ENCODE results near the gene PTPN1. TPM values are rescaled to one million over a fixed set of nuclear protein-coding genes. Genes with fewer than 3 reads are reported as not detected.
"Not testable (repeated sequence)": the region's sequence is repeated elsewhere in the genome, so short reads cannot be mapped to it uniquely, and the experiment has no call there.

Gene PTPN1
- total RNA-seq, 1 donor from 2014 or later: 43.8 TPM

- H3K4me1 Mint-ChIP-seq: no peaks in the 10 kb centered on the region
- H3K9me3 Mint-ChIP-seq: peaks cover 2% of the 10 kb centered on the region
- H3K27ac Mint-ChIP-seq (ENCODE audit: unreplicated experiment): no peak overlapping the region
- peaks cover 7% of the 10 kb centered on the region for H3K27me3 Mint-ChIP-seq (ENCODE audit: low read depth)
- H3K4me3 Mint-ChIP-seq: no peak overlapping the region
- TF ChIP-seq, protein P1, sequence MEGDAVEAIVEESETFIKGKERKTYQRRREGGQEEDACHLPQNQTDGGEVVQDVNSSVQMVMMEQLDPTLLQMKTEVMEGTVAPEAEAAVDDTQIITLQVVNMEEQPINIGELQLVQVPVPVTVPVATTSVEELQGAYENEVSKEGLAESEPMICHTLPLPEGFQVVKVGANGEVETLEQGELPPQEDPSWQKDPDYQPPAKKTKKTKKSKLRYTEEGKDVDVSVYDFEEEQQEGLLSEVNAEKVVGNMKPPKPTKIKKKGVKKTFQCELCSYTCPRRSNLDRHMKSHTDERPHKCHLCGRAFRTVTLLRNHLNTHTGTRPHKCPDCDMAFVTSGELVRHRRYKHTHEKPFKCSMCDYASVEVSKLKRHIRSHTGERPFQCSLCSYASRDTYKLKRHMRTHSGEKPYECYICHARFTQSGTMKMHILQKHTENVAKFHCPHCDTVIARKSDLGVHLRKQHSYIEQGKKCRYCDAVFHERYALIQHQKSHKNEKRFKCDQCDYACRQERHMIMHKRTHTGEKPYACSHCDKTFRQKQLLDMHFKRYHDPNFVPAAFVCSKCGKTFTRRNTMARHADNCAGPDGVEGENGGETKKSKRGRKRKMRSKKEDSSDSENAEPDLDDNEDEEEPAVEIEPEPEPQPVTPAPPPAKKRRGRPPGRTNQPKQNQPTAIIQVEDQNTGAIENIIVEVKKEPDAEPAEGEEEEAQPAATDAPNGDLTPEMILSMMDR (conservative IDR thresholded peaks at IDR 0.05): no peak
- no peaks in the 10 kb centered on the region for H3K36me3 Mint-ChIP-seq (ENCODE audit: low read depth)
- DNase-seq (ENCODE audit: low read depth, low spot score): no peak
These were observed 40.9 kb upstream of the PTPN1 start for GRCh38 chr20:50469176-50469723.

DNA sequence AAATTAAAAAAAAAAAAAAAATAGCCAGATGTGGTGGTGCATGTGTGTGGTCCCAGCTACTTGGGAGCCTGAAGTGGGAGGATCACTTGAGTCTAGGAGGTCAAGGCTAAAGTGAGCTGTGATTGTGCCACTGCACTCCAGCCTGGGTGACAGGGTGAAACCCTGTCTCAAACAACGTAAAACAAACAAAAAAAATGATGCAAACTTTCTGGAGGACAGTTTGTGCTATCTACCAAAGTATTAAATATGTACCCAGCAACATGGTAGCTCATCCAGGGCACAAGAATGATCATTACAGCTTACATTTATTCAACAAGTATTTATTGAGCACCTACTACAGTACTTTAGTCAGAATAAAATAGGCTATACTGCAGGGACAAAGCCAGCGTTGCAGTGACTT lies 40.4 kb upstream of the PTPN1 start:
- TF ChIP-seq, protein P1 (conservative IDR thresholded peaks at IDR 0.05): no peak
- Mint-ChIP-seq H3K9me3 (peaks cover 2% of the 10 kb centered on the region), H3K27me3 (ENCODE audit: low read depth) (peaks cover 3% of the 10 kb centered on the region), H3K27ac (ENCODE audit: unreplicated experiment) (no peak overlapping the region), H3K36me3 (ENCODE audit: low read depth) (no peaks in the 10 kb centered on the region), H3K4me1 (no peaks in the 10 kb centered on the region), H3K4me3 (no peak overlapping the region)
- no peak for DNase-seq (ENCODE audit: low read depth, low spot score)

DNA sequence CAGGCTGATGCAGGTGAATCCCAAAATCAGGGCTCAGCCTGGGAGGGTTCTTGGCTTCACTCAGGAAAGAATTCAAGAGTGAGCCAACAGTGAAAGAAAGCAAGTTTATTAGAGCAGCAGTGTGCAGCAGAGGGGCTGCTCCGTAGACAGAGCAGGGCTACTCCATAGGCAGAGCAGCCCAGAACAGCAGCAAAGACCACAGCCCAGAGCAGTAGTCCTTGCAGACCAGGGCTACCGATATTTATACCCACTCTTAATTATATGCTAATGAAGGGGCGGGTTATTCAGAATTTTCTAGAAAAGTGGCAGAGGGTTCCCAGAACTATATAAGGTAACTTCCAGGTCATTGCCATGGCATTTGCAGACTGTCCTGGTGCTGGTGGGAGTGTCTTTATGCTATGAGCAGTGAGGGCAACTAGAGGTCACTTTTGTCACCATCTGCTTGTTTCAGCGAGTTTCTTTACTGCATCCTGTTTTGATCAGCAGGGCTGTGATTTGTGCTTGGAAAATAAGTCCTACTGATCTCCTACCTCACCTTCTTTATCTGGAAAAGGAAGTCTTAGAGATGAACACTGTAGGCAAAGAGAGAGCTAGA lies 39.8 kb upstream of the PTPN1 start:
- no peaks in the 10 kb centered on the region for H3K36me3 Mint-ChIP-seq (ENCODE audit: low read depth)
- H3K27me3 Mint-ChIP-seq (ENCODE audit: low read depth): no peaks in the 10 kb centered on the region
- no peak for DNase-seq (ENCODE audit: low read depth, low spot score)
- no peak overlapping the region for H3K27ac Mint-ChIP-seq (ENCODE audit: unreplicated experiment)
- TF ChIP-seq, protein P1 (conservative IDR thresholded peaks at IDR 0.05): no peak
- peaks cover 2% of the 10 kb centered on the region for H3K9me3 Mint-ChIP-seq
- H3K4me3 Mint-ChIP-seq: no peak overlapping the region
- peaks cover under 1% of the 10 kb centered on the region for H3K4me1 Mint-ChIP-seq

GRCh38 chr20:50471231-50471630 lies 39.0 kb upstream of the PTPN1 start:
- Mint-ChIP-seq H3K36me3 (ENCODE audit: low read depth) (no peaks in the 10 kb centered on the region), H3K27ac (ENCODE audit: unreplicated experiment) (no peak overlapping the region), H3K9me3 (peaks cover 2% of the 10 kb centered on the region), H3K27me3 (ENCODE audit: low read depth) (no peaks in the 10 kb centered on the region), H3K4me1 (peaks cover 5% of the 10 kb centered on the region), H3K4me3 (no peak overlapping the region)
- DNase-seq (ENCODE audit: low read depth, low spot score): no peak
- TF ChIP-seq, protein P1 (conservative IDR thresholded peaks at IDR 0.05): no peak

- Mint-ChIP-seq H3K4me1 (peaks cover 6% of the 10 kb centered on the region), H3K27ac (ENCODE audit: unreplicated experiment) (no peak overlapping the region), H3K4me3 (no peak overlapping the region), H3K27me3 (ENCODE audit: low read depth) (no peaks in the 10 kb centered on the region), H3K36me3 (ENCODE audit: low read depth) (no peaks in the 10 kb centered on the region), H3K9me3 (peaks cover 2% of the 10 kb centered on the region)
- TF ChIP-seq, protein P1 (conservative IDR thresholded peaks at IDR 0.05): no peak
- no peak for DNase-seq (ENCODE audit: low read depth, low spot score)
These were observed 37.2 kb upstream of the PTPN1 start for GRCh38 chr20:50472693-50473664.

- H3K27me3 Mint-ChIP-seq (ENCODE audit: low read depth); DNase-seq (ENCODE audit: low read depth, low spot score); H3K4me3 Mint-ChIP-seq; H3K27ac Mint-ChIP-seq (ENCODE audit: unreplicated experiment); H3K36me3 Mint-ChIP-seq (ENCODE audit: low read depth); H3K9me3 Mint-ChIP-seq: not testable (repeated sequence)
- H3K4me1 Mint-ChIP-seq: peaks cover 10% of the 10 kb centered on the region
These were observed 35.8 kb upstream of the PTPN1 start for GRCh38 chr20:50474356-50474755.

All from neural crest cell (in vitro differentiated cells).